HG03060 (cell line): ENCODE measurements around the gene DENND5A.

Source experiments
- ATAC-seq: cut with Tn5 transposase; IDR thresholded peaks from one replicate; pipeline ENCODE4 v1.9.1; 2021; ENCODE audit warnings: low read depth, moderate number of reproducible peaks; ENCODE audit not compliant: unreplicated experiment

Gene DENND5A

GRCh38 chr11:9142732-9143131 lies 122.4 kb downstream of the DENND5A start:
- no peak for ATAC-seq

- no peak for ATAC-seq
These were observed 124.0 kb downstream of the DENND5A start for GRCh38 chr11:9141186-9141585.

DNA sequence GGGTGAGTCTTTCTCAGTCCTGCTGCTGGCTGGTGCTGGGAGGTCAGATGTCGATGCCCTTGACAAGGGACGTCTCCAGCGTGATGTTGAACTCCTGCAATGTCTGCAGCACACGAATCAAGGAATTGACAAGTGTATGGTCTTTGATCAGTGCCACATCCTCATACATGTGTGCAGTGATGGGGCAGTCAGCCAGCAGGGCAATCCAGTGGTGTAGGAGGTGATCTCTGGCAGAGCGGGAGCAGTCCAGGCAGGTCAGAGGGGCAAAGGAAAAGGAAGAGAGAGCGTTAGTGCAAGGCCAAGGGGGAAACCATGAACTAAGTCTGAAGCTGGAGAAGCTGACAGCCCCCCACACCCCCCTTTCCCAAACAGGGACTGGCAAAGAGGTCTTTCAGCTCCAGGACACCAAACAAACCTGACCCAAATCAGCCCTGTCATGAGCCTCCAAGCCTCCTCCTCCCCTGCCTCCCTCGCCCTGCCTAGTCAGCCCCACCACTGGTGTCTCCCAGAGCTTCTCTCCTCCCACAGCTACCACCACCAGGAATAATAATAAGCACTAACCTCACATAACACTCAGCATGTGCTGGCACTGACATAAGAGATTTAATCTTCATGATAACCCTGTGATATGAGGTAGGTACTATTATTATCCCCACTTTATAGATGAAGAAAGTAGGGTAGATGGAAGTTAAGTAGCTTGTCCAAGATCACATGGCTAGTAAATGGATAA lies 125.4 kb downstream of the DENND5A start:
- ATAC-seq: no peak

DNA sequence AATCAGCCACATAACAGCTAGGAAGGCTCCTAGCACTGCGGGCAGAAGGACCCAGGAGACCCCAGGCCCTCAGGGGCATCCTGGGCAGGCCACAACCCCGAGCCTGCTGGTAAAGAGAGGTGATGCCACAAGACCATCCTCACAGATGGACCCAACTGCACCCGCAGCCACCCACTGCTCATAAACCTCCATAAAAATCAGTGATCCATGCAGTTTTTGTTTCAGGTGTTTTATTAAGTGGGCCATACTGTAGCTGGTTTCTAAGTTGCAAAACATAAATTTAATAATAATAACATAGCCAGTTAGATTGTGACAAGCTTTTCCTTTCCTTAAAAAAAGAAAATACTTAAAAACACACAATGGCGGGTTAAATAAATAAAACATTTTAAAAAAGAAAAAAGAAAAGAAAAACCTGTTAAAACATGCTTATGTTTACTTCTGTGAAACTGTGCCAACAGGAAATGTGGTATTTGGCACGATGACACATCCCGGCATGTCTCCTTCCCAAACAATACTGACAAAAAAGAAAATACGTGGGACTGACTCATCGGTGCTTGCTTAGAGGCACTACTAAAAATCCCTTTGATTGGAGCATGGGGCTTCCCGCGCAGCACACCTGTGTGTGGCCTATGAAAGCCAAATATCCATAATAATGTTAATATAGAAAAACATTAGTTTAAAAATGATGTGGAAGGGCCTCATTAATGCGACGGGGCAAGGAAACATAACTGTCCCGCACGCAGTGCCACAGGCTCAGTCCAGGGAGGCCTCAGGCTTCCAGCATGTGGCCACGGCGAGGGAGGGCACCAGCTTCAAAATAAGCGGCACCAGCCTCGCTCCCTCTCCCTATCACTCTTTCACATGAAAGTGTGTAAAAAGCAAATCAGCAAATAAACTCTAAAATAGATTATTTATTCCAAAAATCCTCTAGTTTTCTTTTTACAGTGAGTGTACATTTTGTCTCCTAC lies 126.3 kb downstream of the DENND5A start:
- no peak for ATAC-seq

DNA sequence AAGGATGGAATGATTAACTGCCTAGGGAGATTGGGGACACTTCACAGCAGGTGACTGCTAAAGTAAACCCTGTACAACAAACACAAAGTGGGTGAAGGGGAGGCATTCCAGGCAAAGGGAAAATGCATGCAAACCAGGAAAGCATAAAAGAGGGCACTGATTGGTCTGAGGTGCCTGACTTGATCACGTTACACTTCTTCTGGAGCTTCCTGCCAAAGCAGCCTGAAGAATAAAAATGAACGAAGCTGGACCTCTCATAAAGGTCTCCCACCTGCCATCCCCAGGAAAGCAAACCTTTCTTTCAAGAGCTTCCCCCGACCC lies 127.1 kb downstream of the DENND5A start:
- no peak for ATAC-seq

DNA sequence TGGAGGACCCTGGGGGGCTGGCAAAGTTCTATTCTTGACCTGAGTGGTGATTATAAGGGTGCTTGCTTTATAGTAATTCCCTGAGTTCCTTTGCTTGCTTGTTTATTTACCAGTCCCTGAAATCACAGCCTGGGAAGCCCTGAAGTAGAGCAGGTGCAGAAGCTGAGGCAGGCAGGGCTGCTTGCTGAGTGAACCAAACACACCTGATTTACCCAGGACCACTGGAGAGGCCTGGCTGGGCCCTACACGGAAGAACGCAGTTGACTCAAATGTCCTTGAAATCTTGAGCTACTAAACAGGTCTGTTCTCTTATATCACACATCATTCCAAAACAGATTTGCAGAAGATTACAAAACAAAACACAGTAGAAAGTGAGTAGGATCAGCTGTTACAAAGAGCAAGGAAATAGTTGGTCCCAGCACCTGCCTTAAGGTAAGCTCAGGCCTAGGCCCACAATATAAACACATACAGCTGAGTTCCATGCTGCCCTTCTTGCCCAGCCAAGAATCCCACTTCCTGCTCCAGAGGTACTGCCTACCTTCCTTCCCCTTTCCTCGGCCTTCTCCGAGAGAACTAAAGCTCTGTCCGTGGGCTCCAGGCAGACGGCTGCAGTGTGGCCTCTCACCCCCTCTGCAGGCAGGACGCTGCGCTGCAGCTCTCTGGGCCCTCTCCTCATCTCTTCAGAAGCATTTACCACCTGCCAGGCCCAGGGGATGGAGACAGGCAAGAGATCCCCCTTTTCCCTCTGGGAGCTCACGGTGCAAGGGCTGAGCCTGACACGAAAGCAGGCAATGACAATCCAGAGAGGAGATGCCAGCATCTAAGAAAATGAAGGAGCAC lies 127.6 kb downstream of the DENND5A start:
- ATAC-seq: no peak

DNA sequence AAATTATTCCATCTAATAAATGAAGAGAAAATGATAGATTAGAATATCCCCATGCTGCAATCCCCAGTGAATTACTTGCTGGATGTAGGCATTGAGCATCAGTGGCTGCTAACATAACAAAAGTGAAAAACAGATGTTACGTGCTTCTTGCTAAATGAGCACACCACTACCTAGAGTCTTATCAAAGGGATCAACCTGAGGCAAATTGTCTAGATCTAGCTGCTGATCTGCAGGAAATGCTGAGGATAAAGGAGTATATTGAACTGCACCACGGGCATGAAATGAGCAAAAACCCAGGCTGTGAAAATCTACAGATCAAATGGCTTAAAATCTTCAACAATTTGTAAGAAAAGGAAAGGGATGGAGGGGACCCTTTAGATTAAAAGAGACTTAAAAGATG lies 128.4 kb downstream of the DENND5A start:
- no peak for ATAC-seq

DNA sequence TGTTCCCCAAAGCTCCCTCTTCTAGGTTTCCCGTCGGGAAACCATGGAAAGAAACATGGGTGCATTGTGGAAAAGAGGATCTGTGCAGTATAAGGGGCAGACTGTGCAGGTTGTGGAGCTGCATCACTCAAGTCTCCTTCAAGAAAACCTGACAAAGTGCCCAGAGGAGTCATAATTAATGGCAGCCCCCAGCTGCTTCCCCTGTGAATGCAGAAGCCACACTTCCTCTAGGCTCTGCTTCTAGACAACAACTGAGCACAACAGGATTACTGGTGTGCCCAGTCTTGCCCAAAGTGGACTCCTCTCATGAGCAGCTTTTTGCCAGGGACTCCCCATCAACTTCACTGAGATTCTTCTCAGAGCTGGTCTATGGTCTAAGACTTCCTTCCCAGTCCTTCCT lies 131.2 kb downstream of the DENND5A start:
- no peak for ATAC-seq

- no peak for ATAC-seq
These were observed 132.8 kb downstream of the DENND5A start for GRCh38 chr11:9132203-9132878.

DNA sequence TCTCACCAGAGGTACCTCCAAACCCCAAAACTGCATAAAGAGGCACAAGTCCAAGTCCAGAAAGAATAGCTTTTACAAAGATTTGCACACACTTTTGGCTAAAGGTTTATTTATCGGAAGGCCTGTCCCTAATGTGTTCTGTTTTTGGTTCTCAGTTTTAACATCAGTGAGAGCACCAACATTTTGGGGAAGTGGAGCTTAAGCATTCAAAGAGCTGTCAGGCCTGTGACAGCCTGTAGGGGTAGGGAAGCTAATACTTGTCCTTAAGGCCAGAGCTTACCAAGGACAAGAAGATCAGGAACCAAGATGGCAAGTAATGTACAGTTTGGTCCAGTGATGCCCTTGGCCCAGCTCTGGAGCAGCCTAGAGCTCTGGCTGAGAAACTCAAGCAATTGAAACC lies 134.9 kb downstream of the DENND5A start:
- ATAC-seq: no peak

- ATAC-seq: no peak
These were observed 138.5 kb downstream of the DENND5A start for GRCh38 chr11:9126636-9127035.

GRCh38 chr11:9125185-9125886 lies 139.8 kb downstream of the DENND5A start:
- ATAC-seq: no peak

GRCh38 chr11:9123595-9124304 lies 141.4 kb downstream of the DENND5A start:
- ATAC-seq: no peak

GRCh38 chr11:9121469-9121796 lies 143.7 kb downstream of the DENND5A start:
- no peak for ATAC-seq

GRCh38 chr11:9120664-9121468 lies 144.3 kb downstream of the DENND5A start:
- no peak for ATAC-seq

DNA sequence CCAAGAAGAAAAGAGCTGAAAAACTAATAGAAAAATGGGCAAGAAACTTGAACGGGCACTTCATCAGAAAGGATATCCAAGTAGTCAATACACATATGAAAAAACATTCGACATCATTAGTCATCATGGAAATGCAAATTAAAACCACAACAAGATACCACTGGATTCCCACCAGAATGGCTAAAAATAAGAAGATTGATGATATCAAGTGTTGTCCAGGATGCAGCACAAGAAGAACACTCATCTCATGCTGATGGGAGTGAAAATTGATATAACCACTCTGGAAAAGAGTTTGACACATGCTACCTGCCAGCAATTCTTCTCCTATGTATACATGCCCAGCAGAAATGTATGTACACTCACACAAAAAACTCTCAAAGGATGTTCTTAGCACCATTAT lies 146.9 kb downstream of the DENND5A start:
- no peak for ATAC-seq

GRCh38 chr11:9112075-9112474 lies 153.1 kb downstream of the DENND5A start:
- no peak for ATAC-seq
